Mesothelial cell of epicardium (in vitro differentiated cells): ENCODE results near the gene TEX2. TPM values are rescaled to one million over a fixed set of nuclear protein-coding genes. Genes with fewer than 3 reads are reported as not detected.

Experiments
- DNase-seq, 2 experiments: peaks; one replicate each; pipeline ENCODE4 v3.0.0; 2021; ENCODE audit warnings: low spot score in 2 of 2; ENCODE audit not compliant: unreplicated experiment in 2 of 2
- H3K27ac Mint-ChIP-seq: 2 replicates; pipeline ENCODE4 v1.8.0; 2021; ENCODE audit warnings: mixed read lengths
- H3K27me3 Mint-ChIP-seq: 2 replicates; pipeline ENCODE4 v1.8.0; 2021; ENCODE audit warnings: low read depth, mixed read lengths
- H3K36me3 Mint-ChIP-seq: 2 replicates; pipeline ENCODE4 v1.8.0; 2021; ENCODE audit warnings: mixed read lengths
- H3K4me1 Mint-ChIP-seq: 2 replicates; pipeline ENCODE4 v1.8.0; 2021; ENCODE audit warnings: mixed read lengths
- H3K4me3 Mint-ChIP-seq: 2 replicates; pipeline ENCODE4 v1.8.0; 2021; ENCODE audit warnings: mild to moderate bottlenecking, moderate library complexity, mixed read lengths
- H3K9me3 Mint-ChIP-seq: 2 replicates; pipeline ENCODE4 v1.8.0; 2021; ENCODE audit warnings: mixed read lengths
- CTCF ChIP-seq: fragments of 200-600 bp; sonication (generic); IDR thresholded peaks from one replicate; pipeline ENCODE4 v1.5.0; 2021; ENCODE audit warnings: antibody characterized with exemption; ENCODE audit not compliant: unreplicated experiment
- total RNA-seq: library from RNA; stranded (reverse); gene quantifications from 3 replicates; pipeline ENCODE4 v1.2.1, GENCODE V29; 2021

Gene TEX2
- total RNA-seq, 1 donor from 2014 or later: 27.1 TPM

DNA sequence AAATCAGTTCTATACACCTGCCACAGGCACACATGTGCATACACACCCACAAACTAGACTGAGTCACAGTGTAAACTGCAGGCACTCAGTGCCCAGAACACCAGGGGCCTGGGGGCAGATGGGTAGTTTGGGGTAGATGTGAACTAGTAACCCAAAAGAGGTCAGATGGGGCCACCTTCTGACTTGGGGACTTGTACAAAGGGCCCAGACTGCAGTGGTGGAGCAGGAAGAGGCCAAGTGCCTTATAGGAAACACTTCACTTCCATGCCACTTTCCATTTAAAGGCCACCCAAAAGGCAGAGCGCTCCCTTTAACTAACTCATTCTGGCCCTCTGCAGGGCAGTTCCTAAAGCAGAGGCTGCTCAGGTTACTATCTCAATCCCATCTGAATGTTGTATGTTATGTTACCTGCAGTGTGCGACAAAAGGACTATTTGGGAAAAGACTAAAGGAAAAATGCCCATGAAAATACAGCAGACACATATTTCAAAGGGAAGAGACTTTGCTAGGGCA, 105.3 kb downstream of the TEX2 start:
- H3K27ac Mint-ChIP-seq: peak overlapping the region; percentile 94
- no peaks in the 10 kb centered on the region for H3K9me3 Mint-ChIP-seq
- no peak overlapping the region for H3K4me3 Mint-ChIP-seq
- no peak for TF ChIP-seq CTCF
- no peaks in the 10 kb centered on the region for H3K27me3 Mint-ChIP-seq
- H3K36me3 Mint-ChIP-seq: peaks cover 4% of the 10 kb centered on the region
- DNase-seq: no peak
- H3K4me1 Mint-ChIP-seq: peaks cover 77% of the 10 kb centered on the region

DNA sequence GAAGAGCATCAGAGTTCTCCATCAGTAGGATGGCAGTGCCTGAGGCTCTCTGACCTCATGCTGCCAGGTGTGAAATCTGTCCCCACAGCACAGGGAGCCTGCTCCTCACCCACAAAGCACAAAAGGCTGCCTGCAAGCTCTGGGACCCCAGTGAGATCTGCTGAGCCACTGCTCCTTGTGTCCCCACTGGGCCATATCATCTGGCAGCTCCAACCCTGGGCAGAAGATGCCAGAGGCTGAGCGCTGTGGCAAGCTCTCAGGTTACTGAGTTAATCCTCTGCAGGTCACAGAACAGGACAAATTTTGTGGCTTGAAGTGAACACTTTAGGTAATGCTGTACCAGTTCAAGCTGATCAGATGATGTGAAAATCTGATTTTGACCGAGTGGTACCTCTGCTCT, 106.4 kb downstream of the TEX2 start:
- Mint-ChIP-seq H3K27me3 (no peaks in the 10 kb centered on the region), H3K27ac (peak overlapping the region; percentile 64), H3K9me3 (no peaks in the 10 kb centered on the region), H3K4me1 (peaks cover 80% of the 10 kb centered on the region), H3K36me3 (peaks cover 13% of the 10 kb centered on the region), H3K4me3 (no peak overlapping the region)
- DNase-seq: no peak
- TF ChIP-seq CTCF: no peak

- Mint-ChIP-seq H3K4me1 (peaks cover 75% of the 10 kb centered on the region), H3K36me3 (peaks cover 13% of the 10 kb centered on the region), H3K4me3 (no peak overlapping the region), H3K9me3 (no peaks in the 10 kb centered on the region), H3K27ac (peak overlapping the region; percentile 69), H3K27me3 (no peaks in the 10 kb centered on the region)
- DNase-seq: no peak
- no peak for TF ChIP-seq CTCF
Measured at GRCh38 chr17:64155751-64156544, 107.1 kb downstream of the TEX2 start.

- Mint-ChIP-seq H3K27ac (peak overlapping the region; percentile 76), H3K9me3 (no peaks in the 10 kb centered on the region), H3K4me1 (peaks cover 69% of the 10 kb centered on the region), H3K27me3 (no peaks in the 10 kb centered on the region), H3K4me3 (no peak overlapping the region), H3K36me3 (peaks cover 13% of the 10 kb centered on the region)
- DNase-seq: no peak
- no peak for TF ChIP-seq CTCF
Measured at GRCh38 chr17:64155129-64155528, 107.9 kb downstream of the TEX2 start.

DNA sequence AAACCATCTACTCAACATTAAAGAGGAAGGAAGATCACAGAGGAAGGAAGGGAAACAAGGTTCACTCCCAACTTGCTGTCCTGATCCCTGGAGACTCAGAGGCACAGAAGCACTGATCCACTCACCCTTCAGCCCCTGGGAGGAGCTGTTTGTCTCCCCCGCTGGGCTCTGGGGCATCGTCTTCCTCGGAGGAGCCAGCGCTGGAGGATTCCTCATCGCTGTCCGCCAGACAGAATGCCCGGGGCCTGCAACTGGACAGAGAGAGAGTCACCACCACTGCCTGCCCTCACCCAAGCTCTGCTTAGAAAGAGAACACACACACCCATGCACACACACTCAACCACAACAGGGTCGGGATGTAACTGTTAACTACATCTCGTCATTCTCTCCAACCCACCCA, 108.3 kb downstream of the TEX2 start:
- H3K27me3 Mint-ChIP-seq: no peaks in the 10 kb centered on the region
- no peaks in the 10 kb centered on the region for H3K9me3 Mint-ChIP-seq
- peaks cover 13% of the 10 kb centered on the region for H3K36me3 Mint-ChIP-seq
- TF ChIP-seq CTCF: no peak
- no peak overlapping the region for H3K4me3 Mint-ChIP-seq
- peak overlapping the region; percentile 76 for H3K27ac Mint-ChIP-seq
- DNase-seq: no peak
- H3K4me1 Mint-ChIP-seq: peaks cover 66% of the 10 kb centered on the region
